Fibroblast of lung (primary cell): ENCODE data around the gene RNF212. TPM values are rescaled to one million over a fixed set of nuclear protein-coding genes. Genes with fewer than 3 reads are reported as not detected.

Experiments
- DNase-seq, 2 donors: peaks; one replicate each; pipeline versions ENCODE4 v3.0.0 to v3.0.0-alpha.2; 2010; ENCODE audit warnings: low read depth in 2 of 2
- H2AFZ ChIP-seq: 2 replicates; pipeline ENCODE4 v1.5.1; 2012; ENCODE audit warnings: low read length, control low read depth, inconsistent platforms
- H3K27ac ChIP-seq: 2 replicates; pipeline ENCODE4 v1.5.1; 2011; ENCODE audit warnings: low read length, control low read depth; ENCODE audit not compliant: insufficient read depth
- H3K27me3 ChIP-seq: 2 replicates; pipeline ENCODE4 v1.5.1; 2011; ENCODE audit warnings: mild to moderate bottlenecking, low read length; ENCODE audit not compliant: control insufficient read depth, insufficient read depth
- H3K36me3 ChIP-seq: 2 replicates; pipeline ENCODE4 v1.5.1; 2011; ENCODE audit warnings: low read length; ENCODE audit not compliant: control insufficient read depth, insufficient read depth
- H3K4me1 ChIP-seq: 2 replicates; pipeline ENCODE4 v1.5.1; 2011; ENCODE audit warnings: low read length; ENCODE audit not compliant: control insufficient read depth, insufficient read depth; ENCODE audit errors: extremely low read depth
- H3K4me2 ChIP-seq: 2 replicates; pipeline ENCODE4 v1.5.1; 2011; ENCODE audit warnings: low read length, control low read depth; ENCODE audit not compliant: insufficient read depth; ENCODE audit errors: extremely low read depth
- H3K4me3 ChIP-seq, 4 experiments: fragments of 200-600 bp in 1 of 4; sonication (generic) in 1 of 4; replicated peaks in 1 of 4; 2 replicates each; pipeline ENCODE4 v1.5.1; 2011 to 2016; ENCODE audit warnings: low read length in 4 of 4, low read depth in 3 of 4, mild to moderate bottlenecking in 3 of 4, control low read depth in 2 of 4, inconsistent platforms in 1 of 4, mixed read lengths in 1 of 4; ENCODE audit not compliant: insufficient read depth in 1 of 4; ENCODE audit errors: control extremely low read depth in 1 of 4
- H3K79me2 ChIP-seq: 2 replicates; pipeline ENCODE4 v1.5.1; 2012; ENCODE audit warnings: mild to moderate bottlenecking, low read length, inconsistent platforms; ENCODE audit not compliant: control insufficient read depth, insufficient read depth
- H3K9ac ChIP-seq: 2 replicates; pipeline ENCODE4 v1.5.1; 2011; ENCODE audit warnings: mild to moderate bottlenecking, low read length, control low read depth; ENCODE audit not compliant: insufficient read depth
- H3K9me3 ChIP-seq: 2 replicates; pipeline ENCODE4 v1.5.1; 2012; ENCODE audit warnings: low read depth, low read length; ENCODE audit not compliant: control insufficient read depth, insufficient read depth
- H4K20me1 ChIP-seq: 2 replicates; pipeline ENCODE4 v1.5.1; 2011; ENCODE audit warnings: low read length; ENCODE audit not compliant: control insufficient read depth, insufficient read depth; ENCODE audit errors: extremely low read depth
- EZH2 ChIP-seq: IDR thresholded peaks from 2 replicates; pipeline ENCODE4 v1.5.1; 2012; ENCODE audit warnings: low read length, control low read depth, mild to moderate bottlenecking; ENCODE audit errors: missing control alignments
- polyA plus RNA-seq, 2 donors: library from polyadenylated mRNA; depleted of rRNA in 1 of 2; stranded (reverse) in 1 of 2; unstranded in 1 of 2; fragments of >200 nt; gene quantifications; 2 replicates each; pipeline ENCODE4 v1.2.1, GENCODE V29; 2011 to 2012; ENCODE audit warnings: missing spikeins in 1 of 2
- total RNA-seq: library from RNA; depleted of rRNA; stranded (reverse); fragments of >200 nt; gene quantifications from 2 replicates; pipeline ENCODE4 v1.2.1, GENCODE V29; 2014
- TF ChIP-seq, protein P1 (sequence below), 2 donors: IDR thresholded peaks in 1 of 2; conservative IDR thresholded peaks in 1 of 2; 1 replicate in 1 of 2; 2 replicates in 1 of 2; pipeline ENCODE4 v1.5.1; 2011 to 2012; ENCODE audit warnings: low read length in 2 of 2, control low read depth in 1 of 2, inconsistent platforms in 1 of 2, low read depth in 1 of 2, mild to moderate bottlenecking in 1 of 2

The RNF212 gene
- total and polyA plus RNA-seq, 2 donors (not counting 1 experiment from before 2014, with no cell fraction given), result 0.66 to 1.6 TPM

DNA sequence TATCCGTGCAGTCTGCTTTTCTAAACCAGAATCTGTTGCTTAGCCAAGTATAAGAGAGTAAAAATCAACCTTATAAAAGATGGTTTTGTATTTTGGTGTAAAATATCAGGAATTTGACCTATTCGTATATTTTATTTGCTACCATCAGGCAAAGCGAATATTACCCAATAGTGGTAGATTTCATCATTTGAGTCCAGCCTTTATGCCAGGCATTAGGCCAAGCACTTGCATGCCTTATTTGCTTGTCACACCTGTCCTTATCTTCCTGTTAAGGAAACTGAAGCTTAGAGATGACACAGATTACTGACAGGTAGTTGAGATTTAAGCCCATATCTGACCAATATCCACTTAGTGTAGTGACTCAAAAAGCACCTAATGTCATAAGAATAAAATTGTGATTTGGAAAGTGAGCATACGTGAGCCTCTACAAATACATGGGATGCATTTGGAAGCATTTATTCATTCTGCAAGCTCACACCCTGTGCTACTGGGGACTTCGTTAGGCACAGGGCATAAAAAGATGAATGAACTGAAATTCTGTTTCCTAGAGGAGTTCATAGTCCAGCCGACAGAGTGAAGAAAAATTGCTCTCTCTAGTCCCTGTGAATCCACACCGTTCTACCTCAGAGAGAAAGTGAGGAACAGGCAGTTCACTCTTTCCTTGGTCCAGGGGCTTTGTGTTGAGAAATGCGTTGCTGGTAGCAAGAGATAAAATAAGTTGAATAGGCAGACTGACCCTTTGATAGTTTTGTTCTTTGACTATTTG, 2.3 kb upstream of the RNF212 start:
- Histone ChIP-seq H3K27ac (no peak overlapping the region), H3K27me3 (peaks cover 3% of the 10 kb centered on the region), H3K79me2 (no peaks in the 10 kb centered on the region), H3K9ac (no peak overlapping the region), H3K4me1 (no peaks in the 10 kb centered on the region), H3K36me3 (no peaks in the 10 kb centered on the region), H3K4me2 (no peak overlapping the region), H3K9me3 (no peaks in the 10 kb centered on the region), H2AFZ (no peak overlapping the region), H4K20me1 (no peaks in the 10 kb centered on the region), H3K4me3 (no peak overlapping the region)
- no peak for DNase-seq
- TF ChIP-seq, protein P1, sequence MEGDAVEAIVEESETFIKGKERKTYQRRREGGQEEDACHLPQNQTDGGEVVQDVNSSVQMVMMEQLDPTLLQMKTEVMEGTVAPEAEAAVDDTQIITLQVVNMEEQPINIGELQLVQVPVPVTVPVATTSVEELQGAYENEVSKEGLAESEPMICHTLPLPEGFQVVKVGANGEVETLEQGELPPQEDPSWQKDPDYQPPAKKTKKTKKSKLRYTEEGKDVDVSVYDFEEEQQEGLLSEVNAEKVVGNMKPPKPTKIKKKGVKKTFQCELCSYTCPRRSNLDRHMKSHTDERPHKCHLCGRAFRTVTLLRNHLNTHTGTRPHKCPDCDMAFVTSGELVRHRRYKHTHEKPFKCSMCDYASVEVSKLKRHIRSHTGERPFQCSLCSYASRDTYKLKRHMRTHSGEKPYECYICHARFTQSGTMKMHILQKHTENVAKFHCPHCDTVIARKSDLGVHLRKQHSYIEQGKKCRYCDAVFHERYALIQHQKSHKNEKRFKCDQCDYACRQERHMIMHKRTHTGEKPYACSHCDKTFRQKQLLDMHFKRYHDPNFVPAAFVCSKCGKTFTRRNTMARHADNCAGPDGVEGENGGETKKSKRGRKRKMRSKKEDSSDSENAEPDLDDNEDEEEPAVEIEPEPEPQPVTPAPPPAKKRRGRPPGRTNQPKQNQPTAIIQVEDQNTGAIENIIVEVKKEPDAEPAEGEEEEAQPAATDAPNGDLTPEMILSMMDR (conservative IDR thresholded peaks at IDR 0.05 in 1 of 2, IDR thresholded peaks at IDR 0.05 in 1 of 2; ENCODE audit: low read depth in 1 of 2, low read length in 2 of 2), result no peak
- TF ChIP-seq EZH2, result no peak

DNA sequence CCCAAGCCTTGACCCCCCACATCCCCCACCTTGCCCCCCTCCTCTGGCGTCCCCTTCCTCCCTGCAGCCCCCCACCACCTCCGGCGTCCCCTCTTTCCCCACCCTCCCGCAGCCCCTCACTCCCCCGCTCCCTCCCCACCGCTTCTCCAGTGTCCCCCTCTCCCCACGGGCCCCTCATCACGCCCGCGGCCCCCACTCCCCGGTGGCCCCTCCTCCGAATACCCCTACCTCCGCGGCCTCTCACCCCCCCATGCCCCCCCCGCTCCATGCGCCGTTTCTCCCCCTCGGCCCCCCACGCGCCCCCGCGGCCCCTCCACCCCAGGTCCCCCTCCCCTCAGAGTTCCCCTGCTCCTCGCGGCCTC, 562 bp downstream of the RNF212 start:
- peaks cover 5% of the 10 kb centered on the region for H3K27me3 ChIP-seq
- no peak overlapping the region for H3K27ac ChIP-seq

DNA sequence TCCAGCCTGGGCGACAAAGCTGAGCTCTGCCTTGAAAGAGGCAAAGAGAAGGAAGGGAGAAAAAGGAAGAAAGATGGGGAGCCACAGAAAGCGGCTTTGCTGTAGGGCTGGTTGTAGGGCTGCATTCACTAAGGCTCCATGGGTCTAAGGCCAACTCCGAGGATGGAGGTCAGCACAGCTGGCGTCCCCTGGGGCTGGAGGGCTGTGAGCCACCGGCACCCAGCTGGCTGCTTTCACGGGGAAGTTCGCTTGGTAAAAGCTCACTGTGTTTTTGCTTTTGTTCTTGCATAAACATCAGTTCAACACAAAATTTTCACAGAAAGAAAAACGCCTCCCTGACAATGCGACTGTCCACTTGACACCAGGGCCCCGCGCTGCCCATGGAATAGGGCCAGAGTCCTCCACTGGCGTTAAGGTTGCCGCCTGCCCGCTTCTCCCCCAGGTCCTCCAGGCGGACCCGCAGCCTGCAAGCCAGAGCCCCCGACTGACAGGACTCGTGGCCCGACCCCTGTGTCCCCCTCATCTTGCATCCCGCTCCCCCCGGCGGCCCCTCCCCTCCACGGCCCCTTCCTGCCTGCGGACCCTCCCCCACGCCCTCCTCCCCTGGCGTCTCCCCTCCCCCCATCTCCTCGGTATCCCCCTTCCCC, 1.1 kb downstream of the RNF212 start:
- H3K9me3 ChIP-seq, result no peaks in the 10 kb centered on the region
- H3K4me1 ChIP-seq, result no peaks in the 10 kb centered on the region
- H4K20me1 ChIP-seq, result no peaks in the 10 kb centered on the region
- H2AFZ ChIP-seq, result no peak overlapping the region
- H3K79me2 ChIP-seq, result no peaks in the 10 kb centered on the region
- H3K27ac ChIP-seq, result no peak overlapping the region
- no peak overlapping the region for H3K4me2 ChIP-seq
- peaks cover 5% of the 10 kb centered on the region for H3K27me3 ChIP-seq
- H3K36me3 ChIP-seq, result no peaks in the 10 kb centered on the region
- no peak overlapping the region for H3K9ac ChIP-seq
- TF ChIP-seq EZH2, result no peak
- TF ChIP-seq, protein P1 (conservative IDR thresholded peaks at IDR 0.05 in 1 of 2, IDR thresholded peaks at IDR 0.05 in 1 of 2; ENCODE audit: low read depth in 1 of 2, low read length in 2 of 2), result no peak
- DNase-seq, result no peak
- no peak overlapping the region for H3K4me3 ChIP-seq

More for the DNA sequence above, 562 bp downstream of the RNF212 start:
- Histone ChIP-seq H3K36me3 (no peaks in the 10 kb centered on the region), H3K4me1 (no peaks in the 10 kb centered on the region), H2AFZ (no peak overlapping the region), H3K4me3 (no peak overlapping the region), H3K4me2 (no peak overlapping the region), H4K20me1 (no peaks in the 10 kb centered on the region), H3K79me2 (no peaks in the 10 kb centered on the region), H3K9me3 (no peaks in the 10 kb centered on the region), H3K9ac (no peak overlapping the region)
- DNase-seq, result no peak
- TF ChIP-seq, protein P1 (conservative IDR thresholded peaks at IDR 0.05 in 1 of 2, IDR thresholded peaks at IDR 0.05 in 1 of 2; ENCODE audit: low read depth in 1 of 2, low read length in 2 of 2), result no peak
- no peak for TF ChIP-seq EZH2
